ENCODE data around the gene SARS1. TPM values are rescaled to one million over a fixed set of nuclear protein-coding genes. Genes with fewer than 3 reads are reported as not detected.

The SARS1 gene
- total and polyA plus RNA-seq, 2 of the 13 experiments (the other 11 are each of a cell fraction or from before 2014, with no cell fraction given): 103 to 134 TPM

GRCh38 chr1:109181085-109181806 lies 32.5 kb upstream of the SARS1 start (continued):
- TF ChIP-seq ZNF646 (CRISPR knock-in tag; IDR thresholded peaks at IDR 0.05): no peak
- TF ChIP-seq, protein P1, sequence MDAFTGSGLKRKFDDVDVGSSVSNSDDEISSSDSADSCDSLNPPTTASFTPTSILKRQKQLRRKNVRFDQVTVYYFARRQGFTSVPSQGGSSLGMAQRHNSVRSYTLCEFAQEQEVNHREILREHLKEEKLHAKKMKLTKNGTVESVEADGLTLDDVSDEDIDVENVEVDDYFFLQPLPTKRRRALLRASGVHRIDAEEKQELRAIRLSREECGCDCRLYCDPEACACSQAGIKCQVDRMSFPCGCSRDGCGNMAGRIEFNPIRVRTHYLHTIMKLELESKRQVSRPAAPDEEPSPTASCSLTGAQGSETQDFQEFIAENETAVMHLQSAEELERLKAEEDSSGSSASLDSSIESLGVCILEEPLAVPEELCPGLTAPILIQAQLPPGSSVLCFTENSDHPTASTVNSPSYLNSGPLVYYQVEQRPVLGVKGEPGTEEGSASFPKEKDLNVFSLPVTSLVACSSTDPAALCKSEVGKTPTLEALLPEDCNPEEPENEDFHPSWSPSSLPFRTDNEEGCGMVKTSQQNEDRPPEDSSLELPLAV (CRISPR knock-in tag; conservative IDR thresholded peaks at IDR 0.05; ENCODE audit: low read depth): no peak
- TF ChIP-seq ZNF781 (CRISPR knock-in tag; IDR thresholded peaks at IDR 0.05; ENCODE audit: borderline replicate concordance, not compliant biosample characterization): no peak
- peak; percentile 56; the same call in 1 of the 2 replicates for TF ChIP-seq DPF2 (CRISPR knock-in tag; IDR thresholded peaks at IDR 0.05; ENCODE audit: borderline replicate concordance, low read depth)
- TF ChIP-seq TCF7 (IDR thresholded peaks at IDR 0.05; ENCODE audit: low read depth): peak; percentile 44
- TF ChIP-seq KAT7 (CRISPR knock-in tag; IDR thresholded peaks at IDR 0.05; ENCODE audit: borderline replicate concordance): no peak
- TF ChIP-seq MIER3 (CRISPR knock-in tag; IDR thresholded peaks at IDR 0.05; ENCODE audit: borderline replicate concordance): peak; percentile 76; the same call in 1 of the 2 replicates
- TF ChIP-seq NR2F6 (IDR thresholded peaks at IDR 0.05): peak; percentile 77
- TF ChIP-seq NR2F6 (CRISPR knock-in tag; IDR thresholded peaks at IDR 0.05): peak; percentile 61; the same call in 1 of the 2 replicates
- TF ChIP-seq HOXA3 (CRISPR knock-in tag; IDR thresholded peaks at IDR 0.05): peak; percentile 65
- no peak for TF ChIP-seq CCAR2 (optimal IDR thresholded peaks at IDR 0.05; ENCODE audit: low read depth, low read length)
- no peak for TF ChIP-seq ZFP62 (CRISPR knock-in tag; IDR thresholded peaks at IDR 0.05)
- TF ChIP-seq SKIL (CRISPR knock-in tag; IDR thresholded peaks at IDR 0.05; ENCODE audit: borderline replicate concordance): no peak
- no peak for TF ChIP-seq PRPF4 (IDR thresholded peaks at IDR 0.05; ENCODE audit: low read depth, low read length, poor library complexity, severe bottlenecking)
- peak; percentile 72 for TF ChIP-seq ZNF331 (CRISPR knock-in tag; IDR thresholded peaks at IDR 0.05)
- peak; percentile 32; the same call in 1 of the 2 replicates for TF ChIP-seq HNF4G (IDR thresholded peaks at IDR 0.05; ENCODE audit: borderline replicate concordance, low read depth, low read length)
- TF ChIP-seq HNF4G (CRISPR knock-in tag; IDR thresholded peaks at IDR 0.05; ENCODE audit: borderline replicate concordance, low read depth): no peak
- TF ChIP-seq GFI1 (CRISPR knock-in tag; IDR thresholded peaks at IDR 0.05; ENCODE audit: borderline replicate concordance): peak; percentile 92

Data from HepG2 (cell line).